Osteocyte (in vitro differentiated cells): ENCODE results near the gene RGS11. TPM values are rescaled to one million over a fixed set of nuclear protein-coding genes. Genes with fewer than 3 reads are reported as not detected.

ENCODE experiments used
- DNase-seq: peaks from one replicate; pipeline ENCODE4 v3.0.0; 2021; ENCODE audit warnings: mixed read lengths; ENCODE audit not compliant: unreplicated experiment; ENCODE audit errors: extremely low spot score
- H3K27ac Mint-ChIP-seq: one replicate; pipeline ENCODE4 v1.8.0; 2021; ENCODE audit warnings: mild to moderate bottlenecking, mixed read lengths; ENCODE audit not compliant: unreplicated experiment
- H3K27me3 Mint-ChIP-seq: one replicate; pipeline ENCODE4 v1.8.0; 2021; ENCODE audit warnings: mixed read lengths; ENCODE audit not compliant: unreplicated experiment
- H3K36me3 Mint-ChIP-seq: one replicate; pipeline ENCODE4 v1.8.0; 2021; ENCODE audit warnings: mixed read lengths; ENCODE audit not compliant: unreplicated experiment
- H3K4me1 Mint-ChIP-seq: one replicate; pipeline ENCODE4 v1.8.0; 2021; ENCODE audit warnings: mixed read lengths; ENCODE audit not compliant: unreplicated experiment
- H3K4me3 Mint-ChIP-seq: one replicate; pipeline ENCODE4 v1.8.0; 2021; ENCODE audit warnings: mild to moderate bottlenecking, moderate library complexity, mixed read lengths; ENCODE audit not compliant: unreplicated experiment
- H3K9me3 Mint-ChIP-seq: one replicate; pipeline ENCODE4 v1.8.0; 2021; ENCODE audit warnings: mixed read lengths; ENCODE audit not compliant: unreplicated experiment
- CTCF ChIP-seq: fragments of 200-600 bp; sonication (generic); IDR thresholded peaks from 2 replicates; pipeline ENCODE4 v1.5.0; 2021; ENCODE audit warnings: antibody characterized with exemption, mild to moderate bottlenecking, moderate library complexity
- total RNA-seq: library from RNA; stranded (reverse); gene quantifications from 2 replicates; pipeline ENCODE4 v1.2.1, GENCODE V29; 2021

Gene RGS11
- total RNA-seq, 1 donor from 2014 or later, result 9.5 TPM

DNA sequence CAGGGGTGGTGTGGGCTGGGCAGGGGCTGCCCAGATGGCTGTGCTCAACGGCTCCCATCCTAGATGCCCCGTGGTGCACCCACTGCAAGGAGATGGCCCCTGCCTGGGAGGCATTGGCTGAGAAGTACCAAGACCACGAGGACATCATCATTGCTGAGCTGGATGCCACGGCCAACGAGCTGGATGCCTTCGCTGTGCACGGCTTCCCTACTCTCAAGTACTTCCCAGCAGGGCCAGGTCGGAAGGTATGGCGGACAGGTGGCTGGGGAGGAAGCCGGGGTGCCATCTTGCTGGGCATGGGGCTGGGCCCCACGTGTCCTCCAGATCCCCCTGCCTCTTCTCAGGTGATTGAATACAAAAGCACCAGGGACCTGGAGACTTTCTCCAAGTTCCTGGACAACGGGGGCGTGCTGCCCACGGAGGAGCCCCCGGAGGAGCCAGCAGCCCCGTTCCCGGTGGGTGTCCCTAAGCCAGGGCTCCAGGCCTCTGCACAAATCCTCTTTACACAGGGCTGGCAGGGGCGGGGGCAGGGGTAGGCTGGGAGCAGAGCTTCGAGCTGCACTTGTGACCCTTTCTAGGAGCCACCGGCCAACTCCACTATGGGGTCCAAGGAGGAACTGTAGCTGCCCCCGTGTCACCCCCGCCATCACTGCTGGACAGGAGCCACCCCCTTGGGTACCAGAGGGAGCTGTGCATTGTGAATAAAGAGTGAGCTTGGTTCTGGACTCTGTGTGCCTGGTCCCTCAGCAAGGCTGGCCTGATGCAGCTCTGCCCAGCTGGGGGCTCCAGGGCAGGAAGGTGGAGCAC is 10.9 kb upstream of the RGS11 start:
- no peak overlapping the region for H3K27ac Mint-ChIP-seq
- peaks cover 14% of the 10 kb centered on the region for H3K36me3 Mint-ChIP-seq
- no peak for DNase-seq
- no peak overlapping the region for H3K4me3 Mint-ChIP-seq
- no peaks in the 10 kb centered on the region for H3K9me3 Mint-ChIP-seq
- no peaks in the 10 kb centered on the region for H3K4me1 Mint-ChIP-seq
- no peak for TF ChIP-seq CTCF
- no peaks in the 10 kb centered on the region for H3K27me3 Mint-ChIP-seq

DNA sequence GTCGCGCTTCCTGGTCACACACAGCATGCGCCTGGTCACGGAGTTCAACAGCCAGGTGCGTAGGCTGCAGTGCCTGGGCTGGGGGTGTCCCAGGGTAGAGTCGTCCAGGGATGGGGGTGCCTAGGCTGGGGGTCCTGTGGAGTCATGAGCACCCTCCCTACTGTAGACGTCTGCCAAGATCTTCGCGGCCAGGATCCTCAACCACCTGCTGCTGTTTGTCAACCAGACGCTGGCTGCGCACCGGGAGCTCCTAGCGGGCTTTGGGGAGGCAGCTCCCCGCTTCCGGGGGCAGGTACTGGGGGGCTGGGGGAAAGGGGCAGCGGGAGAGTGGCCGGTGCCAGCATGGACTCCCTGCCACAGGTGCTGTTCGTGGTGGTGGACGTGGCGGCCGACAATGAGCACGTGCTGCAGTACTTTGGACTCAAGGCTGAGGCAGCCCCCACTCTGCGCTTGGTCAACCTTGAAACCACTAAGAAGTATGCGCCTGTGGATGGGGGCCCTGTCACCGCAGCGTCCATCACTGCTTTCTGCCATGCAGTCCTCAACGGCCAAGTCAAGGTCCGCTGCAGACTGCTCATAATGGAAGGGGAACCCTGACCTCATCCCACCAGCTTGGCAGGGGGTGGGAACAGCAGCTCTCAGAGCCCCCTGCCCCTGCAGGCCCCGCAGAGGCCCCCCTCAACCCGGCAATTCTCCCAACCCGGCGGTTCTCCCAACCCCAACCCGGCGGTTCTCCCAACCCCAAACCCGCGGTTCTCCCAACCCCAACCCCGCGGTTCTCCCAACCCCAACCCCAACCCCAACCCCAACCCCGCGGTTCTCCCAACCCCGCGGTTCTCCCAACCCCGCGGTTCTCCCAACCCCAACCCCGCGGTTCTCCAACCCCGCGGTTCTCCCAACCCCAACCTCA is 9.7 kb upstream of the RGS11 start:
- no peak for DNase-seq
- H3K4me1 Mint-ChIP-seq, result no peaks in the 10 kb centered on the region
- H3K4me3 Mint-ChIP-seq, result no peak overlapping the region
- H3K27ac Mint-ChIP-seq, result no peak overlapping the region
- TF ChIP-seq CTCF, result no peak
- H3K9me3 Mint-ChIP-seq, result no peaks in the 10 kb centered on the region
- no peaks in the 10 kb centered on the region for H3K27me3 Mint-ChIP-seq
- peaks cover 12% of the 10 kb centered on the region for H3K36me3 Mint-ChIP-seq

- Mint-ChIP-seq H3K4me3 (no peak overlapping the region), H3K36me3 (peaks cover 12% of the 10 kb centered on the region), H3K9me3 (no peaks in the 10 kb centered on the region), H3K27me3 (no peaks in the 10 kb centered on the region), H3K27ac (no peak overlapping the region), H3K4me1 (no peaks in the 10 kb centered on the region)
- DNase-seq, result no peak
- no peak for TF ChIP-seq CTCF
Observed at GRCh38 chr16:284204-285120, 8.7 kb upstream of the RGS11 start.

DNA sequence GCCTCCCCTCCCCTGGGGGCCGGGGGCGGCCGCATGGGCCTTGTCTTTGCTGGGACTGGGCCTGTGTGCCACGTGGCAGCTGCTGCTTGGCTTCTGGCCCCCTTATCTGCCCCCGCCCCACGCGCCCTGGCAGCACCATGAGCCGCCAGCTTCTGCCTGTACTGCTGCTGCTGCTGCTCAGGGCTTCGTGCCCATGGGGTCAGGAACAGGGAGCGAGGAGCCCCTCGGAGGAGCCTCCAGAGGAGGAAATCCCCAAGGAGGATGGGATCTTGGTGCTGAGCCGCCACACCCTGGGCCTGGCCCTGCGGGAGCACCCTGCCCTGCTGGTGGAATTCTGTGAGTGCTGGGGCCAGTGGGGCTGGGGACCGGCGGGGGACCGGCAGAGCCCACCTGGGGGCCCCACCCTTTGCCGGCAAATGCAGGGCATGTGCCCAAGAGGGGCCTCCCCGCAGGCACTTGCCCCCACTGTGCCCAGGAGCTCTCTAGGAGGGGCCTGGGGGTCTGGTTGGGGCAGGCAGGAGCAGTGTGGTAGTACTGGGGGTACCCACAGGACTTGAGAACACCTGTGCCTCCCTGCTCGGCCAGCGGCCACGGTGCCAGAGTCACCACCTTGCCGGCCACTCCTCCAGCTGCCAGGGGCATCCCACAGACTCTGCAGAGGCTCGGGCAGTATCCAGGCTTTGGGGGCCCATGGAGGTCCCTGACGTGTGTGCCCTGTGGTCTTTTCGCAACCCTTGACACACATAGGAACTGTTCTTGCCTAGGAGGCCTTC is 7.5 kb upstream of the RGS11 start, which contains the start of gene PDIA2:
Gene PDIA2, plus strand, starts transcription at position 132 of the 773 bp plus-strand sequence. Its CDS starts 6 bp downstream, at position 138.
- Mint-ChIP-seq H3K36me3 (peaks cover 12% of the 10 kb centered on the region), H3K4me3 (no peak within 1 kb of the TSS), H3K27me3 (no peaks in the 10 kb centered on the region), H3K9me3 (no peaks in the 10 kb centered on the region), H3K4me1 (no peaks in the 10 kb centered on the region), H3K27ac (no peak within 1 kb of the TSS)
- no peak for DNase-seq
- no peak for TF ChIP-seq CTCF
